HT-29 (cell line): ENCODE measurements around the gene KCNJ1. TPM values are rescaled to one million over a fixed set of nuclear protein-coding genes. Genes with fewer than 3 reads are reported as not detected.
A peak's percentile ranks its signal among the peaks of the same experiment; 100 is the strongest.

Experiments
- DNase-seq: peaks from one replicate; pipeline ENCODE4 v3.0.0-alpha.2; 2015; ENCODE audit warnings: low spot score
- total RNA-seq: library from RNA; depleted of rRNA; stranded (reverse); fragments of >200 nt; shearing (Covaris generic); gene quantifications from 2 replicates; pipeline ENCODE4 v1.2.3, GENCODE V29; 2014

Gene KCNJ1
- total RNA-seq, 1 experiment from 2014 or later, result not detected

DNA sequence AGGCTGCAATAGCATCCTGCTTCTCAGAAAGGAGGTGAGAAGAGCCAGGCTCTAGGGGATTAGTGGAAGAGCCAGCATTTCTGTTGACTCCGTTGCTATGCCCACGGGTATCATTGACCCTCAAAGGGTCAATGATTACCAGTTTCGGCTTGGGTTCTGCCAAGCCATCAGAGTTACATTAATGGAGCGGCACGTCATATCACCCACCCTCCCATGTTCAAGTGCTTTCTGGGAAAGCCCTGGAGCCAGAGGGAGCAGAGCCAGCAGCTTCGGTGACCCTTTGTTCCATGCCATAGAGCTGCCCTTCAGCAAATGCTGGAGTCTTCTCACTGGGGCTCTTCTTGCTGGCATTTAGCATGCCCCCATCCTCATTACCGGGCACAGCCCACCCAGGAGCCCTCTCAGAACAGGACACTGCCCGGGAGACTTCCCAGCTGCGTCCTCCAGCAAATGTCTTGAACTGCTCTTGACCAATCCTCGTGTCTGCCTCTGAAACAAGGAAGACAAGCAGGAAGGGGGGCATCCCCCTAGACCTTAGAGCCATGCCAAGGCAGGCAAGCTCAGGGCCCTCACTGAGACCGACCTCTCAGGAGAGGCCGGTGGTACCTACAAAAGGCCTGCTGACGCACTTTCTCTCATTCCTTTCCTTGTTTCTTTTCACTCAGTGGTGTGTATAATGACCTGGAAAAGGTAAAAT, 14.6 kb downstream of the KCNJ1 start:
- DNase-seq, result no peak

- DNase-seq, result peak; percentile 76
Measured at GRCh38 chr11:128848815-128849455, 18.2 kb downstream of the KCNJ1 start.

DNA sequence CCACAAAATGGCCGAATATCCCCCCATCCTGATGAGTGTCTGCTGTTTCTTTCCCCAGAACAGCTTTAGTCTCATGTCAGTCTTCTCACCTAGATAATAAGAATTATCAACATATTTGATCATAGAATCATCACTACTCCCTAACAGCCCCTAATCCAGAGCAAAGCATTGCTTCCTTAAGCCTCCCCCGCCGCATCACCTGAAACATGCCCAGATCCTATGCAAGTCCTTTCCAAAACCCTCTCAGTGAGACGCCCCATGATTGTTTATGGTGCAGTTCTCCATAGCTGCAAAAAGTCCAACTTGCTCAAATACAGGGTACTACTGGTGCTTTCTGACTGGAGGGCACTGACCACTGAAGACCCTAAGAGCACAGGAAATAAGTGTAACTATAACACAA, 20.1 kb downstream of the KCNJ1 start:
- no peak for DNase-seq

- DNase-seq, result no peak
Measured at GRCh38 chr11:128845334-128845780, 21.7 kb downstream of the KCNJ1 start.

GRCh38 chr11:128843198-128843785, 23.8 kb downstream of the KCNJ1 start:
- no peak for DNase-seq

DNA sequence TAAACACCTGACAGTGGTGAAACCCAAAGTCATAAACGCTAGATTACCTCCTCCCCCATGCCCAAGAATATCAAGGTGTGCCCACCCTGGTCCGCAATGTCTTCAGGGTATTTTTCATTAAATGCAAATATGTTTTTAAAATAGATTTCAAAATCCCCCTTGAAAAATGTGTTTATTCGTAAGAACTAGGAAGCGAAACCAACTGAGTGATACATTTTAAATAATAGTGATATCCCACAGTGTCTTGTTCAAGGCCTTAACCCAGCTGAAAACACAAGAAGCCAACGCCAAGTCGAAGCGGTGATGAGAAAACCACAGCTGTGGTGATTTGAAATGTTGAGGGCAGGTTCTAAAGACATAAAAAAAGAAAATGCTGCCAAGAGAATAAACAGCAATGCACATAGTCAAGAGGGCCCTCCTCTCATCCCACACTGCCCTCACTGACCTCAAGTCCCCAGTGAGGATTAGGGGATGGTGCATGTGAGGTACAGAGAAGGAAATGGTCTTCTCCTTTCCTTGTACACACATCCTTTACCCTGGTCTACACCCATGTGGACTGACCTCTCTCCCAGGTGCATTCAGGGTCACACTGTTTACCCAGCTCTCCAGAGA, 25.5 kb downstream of the KCNJ1 start:
- DNase-seq, result no peak

GRCh38 chr11:128840783-128841182, 26.3 kb downstream of the KCNJ1 start:
- no peak for DNase-seq

DNA sequence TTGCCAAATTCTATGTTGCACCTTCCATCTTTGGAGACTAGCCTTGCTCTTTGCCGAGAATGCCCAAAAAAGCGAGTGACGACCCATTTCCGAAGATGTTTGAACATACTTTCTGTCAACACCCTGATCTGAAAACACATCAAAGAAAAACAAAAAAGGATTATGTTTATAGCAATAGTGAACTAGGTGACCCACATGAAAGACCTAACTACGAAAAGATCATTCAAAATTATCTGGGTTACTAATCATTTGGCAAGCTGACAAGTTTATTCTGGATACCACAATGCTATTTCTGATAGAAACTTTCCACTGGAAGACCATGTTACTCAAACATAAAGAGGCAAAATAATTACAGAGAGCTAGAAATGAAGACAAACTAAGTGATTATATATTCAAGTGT, 27.0 kb downstream of the KCNJ1 start:
- no peak for DNase-seq

- DNase-seq, result no peak
Measured at GRCh38 chr11:128839081-128839480, 28.0 kb downstream of the KCNJ1 start.

- DNase-seq, result no peak
Measured at GRCh38 chr11:128837627-128838026, 29.5 kb downstream of the KCNJ1 start.

DNA sequence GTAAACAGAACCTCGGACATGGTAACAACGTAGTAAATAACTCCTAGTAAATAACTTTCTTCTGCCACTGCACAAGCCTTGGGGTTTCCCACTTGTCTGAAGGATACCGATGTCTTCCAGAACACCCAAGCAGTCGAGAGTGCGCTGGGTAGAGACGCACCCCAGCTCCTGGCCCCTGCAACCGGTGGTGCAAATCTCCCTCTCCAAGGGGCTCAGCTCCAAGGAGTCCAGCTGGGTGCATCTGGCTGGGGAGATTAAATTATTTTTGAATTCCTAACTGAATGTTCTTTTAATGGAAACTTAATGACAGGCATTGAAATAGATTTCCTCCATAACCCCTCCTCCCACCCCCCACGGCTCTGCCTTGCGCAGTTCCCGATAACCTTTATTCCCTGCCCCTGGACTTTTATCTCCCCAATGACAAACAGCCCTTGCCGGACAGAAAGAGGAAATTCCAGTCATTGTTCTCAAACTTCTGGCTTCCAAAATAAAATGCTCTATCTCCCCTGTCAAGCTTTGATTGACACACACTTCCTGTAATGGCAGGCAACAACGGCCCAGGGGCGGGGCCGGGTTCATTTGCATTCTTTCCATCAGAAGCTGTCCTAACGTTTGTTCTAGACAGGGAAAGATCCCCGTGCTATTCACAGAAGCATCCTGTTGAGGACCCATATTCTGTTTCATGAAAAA, 31.2 kb downstream of the KCNJ1 start:
- no peak for DNase-seq

GRCh38 chr11:128834157-128834556, 32.9 kb downstream of the KCNJ1 start:
- DNase-seq, result no peak

DNA sequence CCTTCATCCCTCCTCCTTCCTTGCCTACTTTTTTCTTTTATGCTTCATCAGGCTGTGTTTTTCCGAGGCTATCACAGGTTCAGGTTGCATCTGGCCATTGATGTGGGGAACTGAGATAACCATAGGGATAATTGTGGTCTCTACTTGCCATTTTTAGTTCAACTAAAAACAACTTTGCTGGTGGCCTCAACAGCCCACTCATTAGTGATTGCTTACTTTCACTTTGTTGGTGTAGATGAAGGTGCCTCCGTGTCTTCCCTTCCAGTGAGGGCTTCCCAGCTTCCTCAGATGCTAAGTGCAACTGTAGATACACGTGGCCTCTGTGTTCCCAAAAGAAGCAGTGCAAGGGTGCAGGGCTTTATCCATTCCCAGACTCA, 35.0 kb downstream of the KCNJ1 start:
- no peak for DNase-seq

DNA sequence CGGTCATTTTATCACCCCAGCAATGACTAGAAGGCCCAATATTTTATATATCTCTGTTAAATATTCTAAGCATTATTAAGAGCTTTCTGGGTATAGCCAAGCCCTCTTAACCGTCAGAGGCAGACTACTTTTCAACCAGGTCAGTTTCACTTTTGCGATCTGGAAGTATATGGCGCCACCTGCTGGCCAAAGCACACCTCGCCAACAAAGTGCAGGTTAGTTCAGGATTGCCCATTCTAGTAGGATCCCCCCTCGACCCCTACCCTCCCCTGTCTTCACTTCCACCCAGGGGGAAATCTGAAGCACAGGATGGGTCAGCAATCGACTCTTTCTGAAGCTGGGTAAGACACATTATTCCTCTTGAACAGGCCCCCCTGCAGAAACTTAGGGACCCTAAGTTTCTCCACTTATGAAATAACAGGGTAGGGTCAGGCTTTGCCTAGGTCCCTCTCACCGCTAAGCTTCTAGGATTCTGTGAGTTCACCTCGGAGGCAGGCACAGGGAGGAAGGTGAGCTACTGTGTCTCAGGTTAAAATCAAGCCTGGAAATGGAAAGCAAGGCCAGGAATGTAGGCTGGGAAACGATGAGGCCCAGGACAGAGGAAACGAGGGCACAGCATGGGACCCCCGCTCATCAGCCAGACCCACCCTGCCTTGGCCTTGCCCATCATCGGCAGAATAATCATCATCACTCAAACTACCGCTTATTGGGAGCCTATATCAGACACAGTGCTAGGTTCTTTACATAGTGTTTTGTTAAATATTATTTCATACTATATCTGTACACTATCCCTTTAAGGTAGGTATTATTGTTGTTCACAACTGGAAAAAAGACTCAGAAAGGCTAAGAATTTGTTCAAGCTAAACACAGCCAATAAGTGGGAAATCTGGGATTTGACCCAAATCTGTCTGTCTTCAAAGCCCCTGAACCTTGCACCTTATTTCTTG, 35.6 kb downstream of the KCNJ1 start:
- peak; percentile 80 for DNase-seq

- no peak for DNase-seq
Measured at GRCh38 chr11:128830290-128831173, 36.6 kb downstream of the KCNJ1 start.

GRCh38 chr11:128828350-128828749, 38.7 kb downstream of the KCNJ1 start:
- DNase-seq, result no peak

DNA sequence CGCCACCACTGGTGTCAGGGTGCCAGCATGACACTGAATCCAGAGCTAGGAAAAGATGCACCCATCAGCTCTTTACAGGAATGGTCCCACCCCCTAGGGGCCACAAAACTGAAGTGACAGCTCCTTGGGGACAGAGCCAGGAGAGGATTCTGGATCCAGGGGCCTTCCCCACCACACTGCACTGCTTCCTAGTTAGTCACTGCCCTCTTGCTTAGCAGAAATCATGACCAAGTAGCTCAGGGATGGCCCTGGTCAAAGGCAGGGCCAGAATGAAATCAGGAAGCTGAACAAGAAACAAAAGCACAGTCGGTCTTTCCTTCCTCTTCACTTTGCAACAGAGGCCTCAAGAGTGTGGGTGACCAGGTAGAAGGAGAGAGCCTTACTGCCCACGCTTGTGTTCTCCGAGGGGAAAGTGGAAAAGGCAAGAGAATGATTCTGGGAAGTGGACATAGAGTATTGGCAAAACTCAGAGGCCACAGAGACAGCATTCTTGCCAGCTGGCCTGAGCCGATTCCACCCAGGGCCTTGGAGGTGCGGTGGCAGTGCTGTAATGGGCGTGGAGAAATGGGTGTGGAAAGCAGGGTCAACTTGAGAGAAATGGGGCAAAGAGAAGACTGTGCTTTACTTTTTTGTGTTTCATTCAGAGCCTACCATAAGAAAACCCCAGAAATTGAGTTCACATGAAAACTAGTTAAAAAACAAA, 39.8 kb downstream of the KCNJ1 start:
- DNase-seq, result no peak

GRCh38 chr11:128825050-128825784, 41.9 kb downstream of the KCNJ1 start:
- DNase-seq, result no peak
